Muscle layer of duodenum (tissue), 2 donors: Measurements from ENCODE around the gene NAV2.
"Not testable (repeated sequence)": the region's sequence is repeated elsewhere in the genome, so short reads cannot be mapped to it uniquely, and the experiment has no call there.

ENCODE experiments used
- H3K27ac ChIP-seq: one replicate; pipeline ENCODE4 v1.7.0; 2013; ENCODE audit warnings: mild to moderate bottlenecking, low read length
- H3K27me3 ChIP-seq: one replicate; pipeline ENCODE4 v1.7.0; 2013; ENCODE audit warnings: low read depth, mild to moderate bottlenecking, control low read depth, low read length
- H3K36me3 ChIP-seq, 2 donors: one replicate each; pipeline ENCODE4 v1.7.0; 2013; ENCODE audit warnings: low read length in 2 of 2, control low read depth in 1 of 2, mild to moderate bottlenecking in 1 of 2; ENCODE audit not compliant: insufficient read depth in 2 of 2, control insufficient read depth in 1 of 2
- H3K4me1 ChIP-seq, 2 donors: one replicate each; pipeline ENCODE4 v1.7.0; 2013; ENCODE audit warnings: low read length in 2 of 2, mild to moderate bottlenecking in 2 of 2, control low read depth in 1 of 2, moderate library complexity in 1 of 2; ENCODE audit not compliant: insufficient read depth in 2 of 2, control insufficient read depth in 1 of 2
- H3K4me3 ChIP-seq, 2 donors: one replicate each; pipeline ENCODE4 v1.7.0; 2013; ENCODE audit warnings: low read length in 2 of 2, low read depth in 1 of 2, mild to moderate bottlenecking in 1 of 2
- H3K9me3 ChIP-seq, 2 donors: one replicate each; pipeline ENCODE4 v1.7.0; 2013; ENCODE audit warnings: low read length in 2 of 2, control low read depth in 1 of 2, mild to moderate bottlenecking in 1 of 2; ENCODE audit not compliant: control insufficient read depth in 1 of 2
- donor health status: healthy.

Gene NAV2

GRCh38 chr11:19952911-19953310 lies 240.3 kb downstream of the NAV2 start:
- peaks cover 4 to 10% of the 10 kb centered on the region in 2 donors for H3K36me3 ChIP-seq
- no peak overlapping the region for H3K27ac ChIP-seq
- H3K9me3 ChIP-seq: no peaks in the 10 kb centered on the region
- peaks cover 0 to 21% of the 10 kb centered on the region in 2 donors for H3K4me1 ChIP-seq
- H3K4me3 ChIP-seq: no peak overlapping the region
- no peaks in the 10 kb centered on the region for H3K27me3 ChIP-seq

GRCh38 chr11:19953336-19953735 lies 240.7 kb downstream of the NAV2 start:
- H3K4me3 ChIP-seq: no peak overlapping the region
- peaks cover 0 to 21% of the 10 kb centered on the region in 2 donors for H3K4me1 ChIP-seq
- no peaks in the 10 kb centered on the region for H3K27me3 ChIP-seq
- peaks cover 4 to 10% of the 10 kb centered on the region in 2 donors for H3K36me3 ChIP-seq
- no peaks in the 10 kb centered on the region for H3K9me3 ChIP-seq
- H3K27ac ChIP-seq: no peak overlapping the region

- no peak overlapping the region for H3K4me3 ChIP-seq
- H3K36me3 ChIP-seq: peaks cover 4 to 7% of the 10 kb centered on the region in 2 donors
- no peaks in the 10 kb centered on the region for H3K9me3 ChIP-seq
- peaks cover 0 to 21% of the 10 kb centered on the region in 2 donors for H3K4me1 ChIP-seq
- no peak overlapping the region for H3K27ac ChIP-seq
- no peaks in the 10 kb centered on the region for H3K27me3 ChIP-seq
Observed at GRCh38 chr11:19953909-19954308, 241.3 kb downstream of the NAV2 start.

DNA sequence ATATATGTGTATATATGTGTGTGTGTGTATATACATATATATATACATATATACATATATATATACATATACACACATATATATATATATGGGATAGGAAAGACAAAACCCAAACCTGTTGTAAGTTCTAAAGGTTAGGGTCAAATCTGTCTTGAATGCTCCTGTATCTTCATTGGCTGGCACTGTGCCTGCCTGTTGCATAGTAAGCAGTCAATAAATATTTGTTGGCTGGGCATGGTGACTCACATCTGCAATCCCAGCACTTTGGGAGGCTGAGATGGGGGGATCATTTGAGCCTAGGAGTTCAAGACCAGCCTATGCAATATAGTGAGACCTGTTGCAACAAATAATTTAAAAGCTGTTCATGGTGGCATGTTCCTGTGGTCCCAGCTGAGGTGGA lies 242.3 kb downstream of the NAV2 start:
- no peak overlapping the region for H3K4me3 ChIP-seq
- H3K27me3 ChIP-seq: no peaks in the 10 kb centered on the region
- H3K27ac ChIP-seq: no peak overlapping the region
- no peaks in the 10 kb centered on the region for H3K36me3 ChIP-seq
- no peaks in the 10 kb centered on the region for H3K9me3 ChIP-seq
- peaks cover 0 to 21% of the 10 kb centered on the region in 2 donors for H3K4me1 ChIP-seq

DNA sequence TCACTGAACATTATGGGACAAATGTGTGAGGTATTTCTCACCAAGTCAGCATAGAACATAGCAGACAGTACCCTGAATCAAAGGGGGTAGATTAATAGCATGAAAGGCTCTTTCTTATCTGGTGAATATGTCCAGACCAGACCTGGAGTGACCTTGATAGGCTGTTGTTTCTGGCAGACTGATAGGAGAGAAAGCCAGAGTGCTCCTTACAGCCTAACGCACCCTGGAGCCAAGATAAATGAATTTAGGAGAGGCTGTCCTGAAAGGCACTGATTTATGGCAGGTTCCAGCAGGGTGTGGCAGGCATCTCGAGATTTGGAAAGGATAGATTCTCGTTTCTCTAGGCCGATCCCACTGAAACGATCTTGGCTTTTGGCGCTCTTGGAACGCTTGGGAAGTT lies 243.0 kb downstream of the NAV2 start:
- Histone ChIP-seq H3K27ac (no peak overlapping the region), H3K4me1 (peaks cover 0 to 21% of the 10 kb centered on the region in 2 donors), H3K4me3 (no peak overlapping the region)

DNA sequence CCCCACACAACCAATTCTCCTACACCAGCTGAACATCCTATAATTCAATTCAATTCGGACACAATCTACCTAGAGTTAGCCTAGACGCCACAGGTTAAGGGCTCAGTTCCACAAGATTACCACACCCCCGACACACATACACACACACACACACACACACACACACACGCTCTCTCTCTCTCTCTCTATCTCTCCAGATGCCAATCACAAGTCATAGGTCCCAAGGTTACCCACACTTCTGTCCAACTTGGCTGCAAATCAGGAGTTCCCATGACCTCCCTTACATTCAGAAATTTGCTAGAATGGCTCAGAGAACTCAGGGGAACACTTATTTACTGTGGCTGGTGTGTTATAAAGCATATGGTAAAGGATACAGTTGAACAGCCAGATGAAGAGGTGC lies 243.6 kb downstream of the NAV2 start:
- Histone ChIP-seq H3K9me3 (no peaks in the 10 kb centered on the region), H3K36me3 (no peaks in the 10 kb centered on the region), H3K27ac (no peak overlapping the region), H3K4me3 (no peak overlapping the region), H3K27me3 (no peaks in the 10 kb centered on the region), H3K4me1 (peaks cover 0 to 21% of the 10 kb centered on the region in 2 donors)

More for the DNA sequence above, 243.0 kb downstream of the NAV2 start:
- H3K9me3 ChIP-seq: no peaks in the 10 kb centered on the region
- no peaks in the 10 kb centered on the region for H3K27me3 ChIP-seq
- H3K36me3 ChIP-seq: no peaks in the 10 kb centered on the region

DNA sequence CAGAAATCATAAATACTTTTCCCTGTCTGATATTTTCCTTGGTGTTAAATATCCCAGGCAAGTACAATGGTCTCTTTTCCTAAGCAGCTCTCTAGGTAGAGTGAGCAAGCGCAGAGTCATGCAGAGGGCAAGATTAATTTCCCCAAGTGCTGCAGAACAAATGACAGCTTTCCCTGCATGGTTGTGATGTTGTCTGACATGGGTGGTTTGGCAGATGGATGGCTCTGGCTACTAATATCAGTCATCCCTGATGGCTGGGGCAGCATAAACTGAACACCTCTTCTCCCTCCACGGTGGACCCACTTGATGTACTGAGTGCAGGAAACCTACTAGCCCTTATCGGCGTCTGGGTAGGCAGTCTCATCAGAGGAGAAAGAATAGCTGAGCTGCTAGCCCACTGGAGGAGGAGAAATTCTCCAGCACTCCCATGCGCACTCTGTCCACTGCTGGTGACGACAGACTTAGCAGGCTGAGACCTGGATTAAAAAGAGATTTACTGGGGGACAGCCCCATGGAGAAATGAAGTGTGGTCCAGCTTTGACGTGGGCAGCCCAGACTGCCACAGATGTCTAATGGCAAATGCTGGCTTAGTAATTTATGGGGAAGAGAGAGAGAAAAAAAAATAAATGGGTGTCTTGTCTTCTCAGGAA lies 244.8 kb downstream of the NAV2 start:
- Histone ChIP-seq H3K4me3 (no peak overlapping the region), H3K9me3 (no peaks in the 10 kb centered on the region), H3K4me1 (peaks cover 0 to 13% of the 10 kb centered on the region in 2 donors), H3K27ac (no peak overlapping the region), H3K36me3 (no peaks in the 10 kb centered on the region), H3K27me3 (no peaks in the 10 kb centered on the region)

DNA sequence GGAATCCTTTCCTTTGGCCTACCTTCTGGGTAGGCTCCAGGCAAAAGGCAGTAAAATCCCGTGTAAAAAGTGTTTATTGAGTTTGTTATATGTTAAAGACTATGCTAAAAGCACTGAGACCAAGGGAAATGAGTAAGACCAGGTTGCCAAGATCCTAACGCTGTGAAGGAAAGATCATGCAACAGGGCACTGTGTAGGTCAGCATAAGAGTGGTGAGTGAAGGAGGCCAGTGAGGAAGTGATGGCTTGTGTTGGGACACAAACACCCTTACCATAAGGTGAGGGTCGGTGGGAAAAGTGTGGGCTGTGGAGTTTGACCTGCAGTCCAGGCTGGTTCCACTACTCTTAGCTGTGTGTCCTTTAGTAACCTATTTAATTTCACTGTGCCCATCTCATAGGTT lies 245.6 kb downstream of the NAV2 start:
- H3K27me3 ChIP-seq: no peaks in the 10 kb centered on the region
- no peaks in the 10 kb centered on the region for H3K9me3 ChIP-seq
- H3K36me3 ChIP-seq: no peaks in the 10 kb centered on the region
- no peak overlapping the region for H3K4me3 ChIP-seq
- peaks cover 0 to 11% of the 10 kb centered on the region in 2 donors for H3K4me1 ChIP-seq
- H3K27ac ChIP-seq: no peak overlapping the region

DNA sequence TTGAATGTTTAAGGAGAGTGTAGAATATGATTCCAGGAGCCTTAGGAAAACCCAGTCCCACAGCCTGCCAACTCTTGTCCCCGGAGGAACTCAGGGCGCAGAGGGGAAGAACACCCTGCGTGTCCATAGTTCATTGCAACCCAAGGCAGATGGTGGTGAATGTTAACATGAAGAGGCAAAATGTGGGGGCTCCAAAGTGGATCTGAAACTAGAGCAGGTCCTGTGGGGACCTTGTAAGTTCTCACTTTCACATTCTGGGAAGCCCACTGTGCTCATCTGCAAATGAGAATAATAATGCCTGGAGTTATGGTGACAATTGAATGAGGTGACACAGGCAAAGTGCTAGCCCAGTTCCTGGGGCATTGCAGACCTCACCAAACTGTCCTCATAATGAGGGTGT lies 246.6 kb downstream of the NAV2 start:
- Histone ChIP-seq H3K4me1 (peaks cover 0 to 1% of the 10 kb centered on the region in 2 donors), H3K4me3 (no peak overlapping the region), H3K9me3 (no peaks in the 10 kb centered on the region), H3K36me3 (no peaks in the 10 kb centered on the region), H3K27ac (no peak overlapping the region), H3K27me3 (no peaks in the 10 kb centered on the region)

DNA sequence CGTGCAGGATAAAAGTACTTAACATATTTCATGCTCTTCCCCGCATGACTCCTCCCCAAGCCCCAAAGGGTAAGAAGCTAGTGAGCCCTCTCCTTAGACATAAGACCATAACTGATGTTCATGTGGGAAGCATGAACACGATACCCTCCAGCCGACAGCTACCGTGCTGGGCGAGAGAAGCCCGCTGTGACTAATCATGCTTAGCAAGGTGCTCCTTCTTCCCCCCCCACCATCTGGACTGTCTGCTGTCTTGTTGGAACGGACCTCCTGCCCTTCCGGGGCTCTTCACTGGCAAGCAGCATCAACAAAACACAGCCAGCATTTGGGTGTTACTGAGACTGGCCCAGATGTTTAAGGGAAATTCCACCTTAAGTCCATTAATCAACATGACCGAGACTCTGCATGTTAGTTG lies 247.0 kb downstream of the NAV2 start:
- no peaks in the 10 kb centered on the region for H3K27me3 ChIP-seq
- no peaks in the 10 kb centered on the region for H3K4me1 ChIP-seq
- no peaks in the 10 kb centered on the region for H3K9me3 ChIP-seq
- no peaks in the 10 kb centered on the region for H3K36me3 ChIP-seq
- H3K4me3 ChIP-seq: no peak overlapping the region
- no peak overlapping the region for H3K27ac ChIP-seq

- H3K27ac ChIP-seq, H3K9me3 ChIP-seq, H3K36me3 ChIP-seq, H3K4me3 ChIP-seq, H3K4me1 ChIP-seq, H3K27me3 ChIP-seq: not testable (repeated sequence)
Observed at GRCh38 chr11:19960410-19960809, 247.8 kb downstream of the NAV2 start.

GRCh38 chr11:19961225-19961624 lies 248.6 kb downstream of the NAV2 start:
- Histone ChIP-seq H3K27ac (no peak overlapping the region), H3K4me3 (no peak overlapping the region), H3K4me1 (no peaks in the 10 kb centered on the region), H3K9me3 (no peaks in the 10 kb centered on the region), H3K36me3 (no peaks in the 10 kb centered on the region), H3K27me3 (no peaks in the 10 kb centered on the region)
